GM18526 (cell line): ENCODE measurements around the gene CCL11.

Experiments
- POLR2A ChIP-seq: IDR thresholded peaks from 3 replicates; pipeline ENCODE4 v1.6.1; 2011; ENCODE audit not compliant: insufficient read length; ENCODE audit errors: extremely low read depth

CCL11 gene

DNA sequence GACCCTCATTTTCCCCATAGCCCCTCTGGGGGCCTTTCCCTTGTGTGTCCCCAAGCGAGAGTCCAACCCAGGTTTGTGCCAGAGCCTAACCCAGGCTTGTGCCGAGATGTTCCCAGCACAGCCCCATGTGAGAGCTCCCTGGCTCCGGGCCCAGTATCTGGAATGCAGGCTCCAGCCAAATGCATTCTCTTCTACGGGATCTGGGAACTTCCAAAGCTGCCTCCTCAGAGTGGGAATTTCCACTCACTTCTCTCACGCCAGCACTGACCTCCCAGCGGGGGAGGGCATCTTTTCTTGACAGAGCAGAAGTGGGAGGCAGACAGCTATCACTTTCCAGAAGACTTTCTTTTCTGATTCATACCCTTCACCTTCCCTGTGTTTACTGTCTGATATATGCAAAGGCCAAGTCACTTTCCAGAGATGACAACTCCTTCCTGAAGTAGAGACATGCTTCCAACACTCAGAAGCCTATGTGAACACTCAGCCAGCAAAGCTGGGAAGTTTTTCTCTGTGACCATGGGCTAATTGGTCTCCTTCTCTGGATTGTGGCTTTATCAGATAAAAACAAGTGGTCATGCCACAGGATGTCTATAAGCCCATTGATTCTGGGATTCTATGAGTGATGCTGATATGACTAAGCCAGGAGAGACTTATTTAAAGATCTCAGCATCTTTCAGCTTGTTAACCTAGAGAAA lies 33.0 kb upstream of the CCL11 start:
- no peak for TF ChIP-seq POLR2A

DNA sequence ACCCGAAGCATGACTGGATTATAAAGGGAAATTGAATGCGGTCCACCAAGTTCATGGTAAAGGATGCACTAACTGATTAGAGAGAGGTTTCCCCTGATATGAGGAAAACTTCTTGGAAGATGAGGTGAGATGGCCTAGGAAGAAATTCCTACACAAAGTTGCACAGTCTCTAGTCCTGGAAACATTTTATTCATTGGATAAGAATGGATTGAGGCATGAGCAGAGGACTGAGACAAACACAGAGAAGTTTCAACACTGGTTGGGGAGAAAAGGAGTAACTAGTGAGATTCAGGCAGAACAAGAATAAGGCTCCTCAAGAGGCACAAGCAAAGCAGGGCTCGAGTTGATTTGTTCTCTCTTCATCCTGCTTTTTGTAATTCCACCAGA lies 32.4 kb upstream of the CCL11 start:
- no peak for TF ChIP-seq POLR2A

GRCh38 chr17:34254146-34254545 lies 31.4 kb upstream of the CCL11 start:
- no peak for TF ChIP-seq POLR2A

GRCh38 chr17:34254651-34255380 lies 30.7 kb upstream of the CCL11 start, which contains the start of gene CCL2:
CCL2 (plus strand) TSS chr17:34255285; CDS start chr17:34255350, 65 bp downstream.
- no peak for TF ChIP-seq POLR2A

- TF ChIP-seq POLR2A = no peak
Measured at GRCh38 chr17:34255381-34255732, 30.2 kb upstream of the CCL11 start.

GRCh38 chr17:34255841-34256240 lies 29.7 kb upstream of the CCL11 start:
- no peak for TF ChIP-seq POLR2A

- no peak for TF ChIP-seq POLR2A
Measured at GRCh38 chr17:34257299-34257985, 28.1 kb upstream of the CCL11 start.

- no peak for TF ChIP-seq POLR2A
Measured at GRCh38 chr17:34257986-34258326, 27.6 kb upstream of the CCL11 start.

GRCh38 chr17:34259146-34259545 lies 26.4 kb upstream of the CCL11 start:
- no peak for TF ChIP-seq POLR2A

GRCh38 chr17:34260861-34261260 lies 24.7 kb upstream of the CCL11 start:
- TF ChIP-seq POLR2A = no peak

DNA sequence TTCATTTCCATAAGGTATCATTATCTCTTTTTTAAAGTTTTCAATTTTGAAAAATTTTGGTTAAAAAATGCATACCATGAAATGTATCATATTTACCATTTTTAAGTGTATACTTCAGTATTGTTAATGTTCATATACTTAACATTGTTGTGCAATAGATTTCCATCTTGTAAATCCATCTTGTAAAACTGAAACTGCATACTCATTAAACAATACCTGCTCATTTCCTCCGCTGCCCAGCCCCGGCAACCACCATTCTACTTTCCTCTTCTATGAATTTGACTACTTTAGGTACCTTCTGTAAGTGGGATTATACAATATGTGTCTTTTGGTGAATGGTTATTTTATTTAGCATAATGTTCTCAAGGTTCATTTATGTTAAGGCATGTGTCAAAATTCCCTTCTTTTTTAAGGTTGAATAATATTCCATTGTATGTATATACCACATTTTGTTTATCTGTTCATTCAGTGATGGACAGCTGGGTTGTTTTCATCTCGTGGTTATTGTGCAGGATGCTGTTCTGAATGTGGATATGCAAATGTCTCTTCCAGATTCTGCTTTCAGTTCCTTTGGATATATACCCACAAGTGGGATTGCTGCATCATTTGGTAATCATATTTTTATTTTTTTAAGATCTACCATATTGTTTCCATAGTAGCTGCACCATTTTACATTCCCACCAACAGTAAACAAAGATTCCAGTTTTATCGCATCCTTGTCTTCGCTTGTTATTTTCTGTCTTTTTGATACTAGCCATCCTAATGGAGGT lies 23.8 kb upstream of the CCL11 start:
- no peak for TF ChIP-seq POLR2A

DNA sequence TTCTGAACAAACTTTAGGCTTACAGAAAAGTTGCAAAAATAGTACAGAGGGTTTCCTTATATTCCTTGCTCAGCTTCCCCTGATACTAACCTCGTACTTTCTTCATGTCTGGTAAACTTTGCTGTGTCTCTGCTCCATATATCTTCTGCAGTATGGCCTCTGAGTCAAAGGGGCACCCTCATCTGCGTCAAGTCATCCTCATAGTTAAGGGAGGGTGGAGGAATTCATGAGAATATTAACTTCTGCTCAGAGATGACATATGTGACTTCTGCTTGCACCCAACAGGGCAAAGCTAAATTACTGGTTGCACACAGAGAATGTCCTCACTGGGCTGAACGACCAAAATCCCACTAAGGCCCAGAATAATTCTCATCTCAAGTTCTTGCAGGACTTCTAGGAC lies 19.8 kb upstream of the CCL11 start:
- no peak for TF ChIP-seq POLR2A

DNA sequence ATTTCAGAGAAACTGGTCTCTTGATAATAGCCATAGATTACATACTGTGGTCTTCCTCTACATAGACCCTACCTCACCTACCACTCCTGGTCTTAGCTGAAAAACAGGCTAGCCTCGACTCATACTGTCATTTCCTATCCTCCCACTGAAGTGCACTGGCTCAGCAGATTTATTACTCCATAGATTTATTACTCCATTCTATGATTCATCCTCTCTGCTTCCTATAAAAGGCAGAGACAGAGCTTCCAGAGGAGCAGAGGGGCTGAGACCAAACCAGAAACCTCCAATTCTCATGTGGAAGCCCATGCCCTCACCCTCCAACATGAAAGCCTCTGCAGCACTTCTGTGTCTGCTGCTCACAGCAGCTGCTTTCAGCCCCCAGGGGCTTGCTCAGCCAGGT lies 15.6 kb upstream of the CCL11 start, which contains the start of gene CCL7:
Gene CCL7 (plus strand): TSS at position 253 of the 400 bp plus-strand sequence. CDS start 70 bp downstream, at position 323.
- no peak for TF ChIP-seq POLR2A

- no peak for TF ChIP-seq POLR2A
Measured at GRCh38 chr17:34275881-34276280, 9.7 kb upstream of the CCL11 start.

GRCh38 chr17:34276826-34277225 lies 8.7 kb upstream of the CCL11 start:
- no peak for TF ChIP-seq POLR2A
